Ishikawa (cell line): ENCODE results near the gene MITF.

Source experiments
- CEBPB ChIP-seq: IDR thresholded peaks from 2 replicates; pipeline ENCODE4 v1.6.1; 2012
- CREB1 ChIP-seq: IDR thresholded peaks from 2 replicates; pipeline ENCODE4 v1.6.1; 2012; ENCODE audit warnings: low read depth
- EGR1 ChIP-seq: IDR thresholded peaks from 2 replicates; pipeline ENCODE4 v1.6.1; 2012
- EP300 ChIP-seq: IDR thresholded peaks from 2 replicates; pipeline ENCODE4 v1.6.1; 2012; ENCODE audit warnings: borderline replicate concordance
- FOXM1 ChIP-seq: IDR thresholded peaks from 2 replicates; pipeline ENCODE4 v1.6.1; 2012; ENCODE audit warnings: low read depth, borderline replicate concordance
- MAX ChIP-seq: IDR thresholded peaks from 2 replicates; pipeline ENCODE4 v1.6.1; 2012
- NFIC ChIP-seq: IDR thresholded peaks from 2 replicates; pipeline ENCODE4 v1.6.1; 2012
- RAD21 ChIP-seq: IDR thresholded peaks from 2 replicates; pipeline ENCODE4 v1.6.1; 2012; ENCODE audit warnings: low read depth
- REST ChIP-seq: IDR thresholded peaks from 2 replicates; pipeline ENCODE4 v1.6.1; 2012; ENCODE audit warnings: low read depth, mild to moderate bottlenecking
- TAF1 ChIP-seq: IDR thresholded peaks from 2 replicates; pipeline ENCODE4 v1.6.1; 2012; ENCODE audit warnings: low read depth, mild to moderate bottlenecking
- TCF12 ChIP-seq: IDR thresholded peaks from 2 replicates; pipeline ENCODE4 v1.6.1; 2012; ENCODE audit warnings: low read depth
- TEAD4 ChIP-seq: IDR thresholded peaks from 2 replicates; pipeline ENCODE4 v1.6.1; 2012
- USF1 ChIP-seq: IDR thresholded peaks from 2 replicates; pipeline ENCODE4 v1.6.1; 2012
- YY1 ChIP-seq: IDR thresholded peaks from 2 replicates; pipeline ENCODE4 v1.6.1; 2012; ENCODE audit warnings: low read depth
- ZBTB7A ChIP-seq: IDR thresholded peaks from 2 replicates; pipeline ENCODE4 v1.6.1; 2012; ENCODE audit warnings: low read depth

MITF gene

GRCh38 chr3:69900331-69900730, 161.1 kb downstream of the MITF start:
- TF ChIP-seq ZBTB7A (no peak), EP300 (no peak), TCF12 (no peak), NFIC (no peak), TEAD4 (no peak), TAF1 (no peak), YY1 (no peak), RAD21 (no peak), USF1 (no peak), REST (no peak), FOXM1 (no peak), CREB1 (no peak), MAX (no peak), CEBPB (no peak)

GRCh38 chr3:69901802-69902201, 162.5 kb downstream of the MITF start:
- TF ChIP-seq FOXM1 (no peak), EP300 (no peak)

- TF ChIP-seq TCF12 (no peak), USF1 (no peak), EP300 (no peak), MAX (no peak), TAF1 (no peak), ZBTB7A (no peak), CEBPB (no peak), NFIC (no peak), TEAD4 (no peak), FOXM1 (no peak), YY1 (no peak), RAD21 (no peak), REST (no peak), CREB1 (no peak), EGR1 (no peak)
These were observed 163.1 kb downstream of the MITF start for GRCh38 chr3:69902386-69902785.

- TF ChIP-seq REST, result no peak
- no peak for TF ChIP-seq EP300
- no peak for TF ChIP-seq FOXM1
- TF ChIP-seq USF1, result no peak
- no peak for TF ChIP-seq TEAD4
- TF ChIP-seq RAD21, result no peak
- no peak for TF ChIP-seq CEBPB
- TF ChIP-seq YY1, result no peak
- no peak for TF ChIP-seq MAX
- TF ChIP-seq NFIC, result no peak
- TF ChIP-seq ZBTB7A, result no peak
- no peak for TF ChIP-seq TAF1
- no peak for TF ChIP-seq CREB1
- no peak for TF ChIP-seq EGR1
- TF ChIP-seq TCF12, result no peak
These were observed 167.2 kb downstream of the MITF start for GRCh38 chr3:69906351-69906966.
